HG03103 (cell line): ENCODE measurements around the gene ATP1B1.

Experiments used
- ATAC-seq: cut with Tn5 transposase; IDR thresholded peaks from one replicate; pipeline ENCODE4 v1.9.1; 2021; ENCODE audit warnings: low read depth; ENCODE audit not compliant: unreplicated experiment

ATP1B1 gene

GRCh38 chr1:169180174-169180573 lies 73.7 kb downstream of the ATP1B1 start:
- no peak for ATAC-seq
